WTC11 (cell line): ENCODE data around the gene DPCD. TPM values are rescaled to one million over a fixed set of nuclear protein-coding genes. Genes with fewer than 3 reads are reported as not detected.

Experiments used
- ATAC-seq: fragments of 200-7000 bp; cut with Tn5 transposase; 2 replicates; pipeline ENCODE4 v1.10.0; 2021; ENCODE audit warnings: mild to moderate bottlenecking, moderate library complexity
- CTCF ChIA-PET: fragments of 300-600 bp; sonication (Branson Sonifier 250); formaldehyde crosslinking; loops from one replicate; lab custom pipeline; 2021; ENCODE audit warnings: antibody characterized with exemption; lab: Charles Lee
- POLR2A ChIA-PET: fragments of 350-600 bp; sonication (Branson Sonifier 250); formaldehyde crosslinking; loops from one replicate; lab custom pipeline; 2021; ENCODE audit warnings: antibody characterized with exemption; lab: Charles Lee
- DNase-seq: peaks from one replicate; pipeline ENCODE4 v3.0.0; 2021; ENCODE audit warnings: low spot score
- H3K27ac Mint-ChIP-seq: 2 replicates; pipeline ENCODE4 v1.8.0; 2021; ENCODE audit warnings: mixed read lengths
- H3K27me3 Mint-ChIP-seq: 2 replicates; pipeline ENCODE4 v1.8.0; 2021; ENCODE audit warnings: low read depth, mild to moderate bottlenecking, moderate library complexity, mixed read lengths
- H3K36me3 Mint-ChIP-seq: 2 replicates; pipeline ENCODE4 v1.8.0; 2021; ENCODE audit warnings: mixed read lengths
- H3K4me1 Mint-ChIP-seq: 2 replicates; pipeline ENCODE4 v1.8.0; 2022; ENCODE audit warnings: mixed read lengths
- H3K4me3 Mint-ChIP-seq: 2 replicates; pipeline ENCODE4 v1.8.0; 2021; ENCODE audit warnings: mild to moderate bottlenecking, moderate library complexity, mixed read lengths
- H3K9me3 Mint-ChIP-seq: 2 replicates; pipeline ENCODE4 v1.8.0; 2021; ENCODE audit warnings: mixed read lengths
- ARID4B ChIP-seq: sonication (generic); formaldehyde crosslinking; IDR thresholded peaks from 2 replicates; pipeline ENCODE4 v1.8.0; 2023; ENCODE audit warnings: missing genetic modification reagents, mild to moderate bottlenecking, borderline replicate concordance
- ATF3 ChIP-seq: sonication (generic); formaldehyde crosslinking; conservative IDR thresholded peaks from 2 replicates; pipeline ENCODE4 v1.8.1; 2022; ENCODE audit warnings: mild to moderate bottlenecking, missing genetic modification reagents
- CREB1 ChIP-seq: sonication (generic); formaldehyde crosslinking; IDR thresholded peaks from 2 replicates; pipeline ENCODE4 v1.8.0; 2023; ENCODE audit warnings: mild to moderate bottlenecking, missing genetic modification reagents
- CTCF ChIP-seq: fragments of 200-600 bp; IDR thresholded peaks from 2 replicates; pipeline ENCODE4 v1.8.0; 2022; ENCODE audit warnings: antibody characterized with exemption
- ERG ChIP-seq: fragments of 250-450 bp; sonication (Bioruptor Pico); IDR thresholded peaks from 2 replicates; pipeline ENCODE4 v1.8.0; 2021; ENCODE audit warnings: mild to moderate bottlenecking
- ESRRA ChIP-seq: sonication (generic); formaldehyde crosslinking; IDR thresholded peaks from 2 replicates; pipeline ENCODE4 v1.8.1; 2022; ENCODE audit warnings: mild to moderate bottlenecking, missing genetic modification reagents, borderline replicate concordance
- FOXK1 ChIP-seq: sonication (generic); formaldehyde crosslinking; IDR thresholded peaks from 2 replicates; pipeline ENCODE4 v1.8.0; 2022; ENCODE audit warnings: mild to moderate bottlenecking, moderate library complexity, missing genetic modification reagents
- IRF1 ChIP-seq: sonication (generic); formaldehyde crosslinking; IDR thresholded peaks from 2 replicates; pipeline ENCODE4 v1.8.0; 2023; ENCODE audit warnings: missing genetic modification reagents
- NFATC4 ChIP-seq: fragments of 250-450 bp; sonication (Bioruptor Pico); IDR thresholded peaks from 2 replicates; pipeline ENCODE4 v1.9.0; 2021; ENCODE audit warnings: mild to moderate bottlenecking
- NFE2L1 ChIP-seq: sonication (generic); formaldehyde crosslinking; IDR thresholded peaks from 2 replicates; pipeline ENCODE4 v1.8.1; 2023; ENCODE audit warnings: missing genetic modification reagents
- NR1H2 ChIP-seq: sonication (generic); formaldehyde crosslinking; IDR thresholded peaks from 2 replicates; pipeline ENCODE4 v1.9.0; 2021; ENCODE audit warnings: mild to moderate bottlenecking, moderate library complexity, missing genetic modification reagents
- NR2C2 ChIP-seq: sonication (generic); formaldehyde crosslinking; IDR thresholded peaks from 2 replicates; pipeline ENCODE4 v1.8.0; 2022; ENCODE audit warnings: mild to moderate bottlenecking, missing genetic modification reagents
- PREB ChIP-seq: sonication (generic); formaldehyde crosslinking; IDR thresholded peaks from 2 replicates; pipeline ENCODE4 v1.8.1; 2022; ENCODE audit warnings: mild to moderate bottlenecking, missing genetic modification reagents, moderate library complexity, borderline replicate concordance
- RELA ChIP-seq: sonication (generic); formaldehyde crosslinking; IDR thresholded peaks from 2 replicates; pipeline ENCODE4 v1.8.1; 2022; ENCODE audit warnings: missing genetic modification reagents, mild to moderate bottlenecking, borderline replicate concordance
- SOX15 ChIP-seq: fragments of 250-450 bp; sonication (Bioruptor Pico); IDR thresholded peaks from 2 replicates; pipeline ENCODE4 v1.9.0; 2021; ENCODE audit warnings: mild to moderate bottlenecking
- SP1 ChIP-seq: sonication (generic); formaldehyde crosslinking; conservative IDR thresholded peaks from 2 replicates; pipeline ENCODE4 v1.8.1; 2022; ENCODE audit warnings: missing genetic modification reagents
- TP53 ChIP-seq: sonication (generic); formaldehyde crosslinking; IDR thresholded peaks from 2 replicates; pipeline ENCODE4 v1.8.1; 2023; ENCODE audit warnings: mild to moderate bottlenecking, missing genetic modification reagents
- ZNF396 ChIP-seq: fragments of 250-450 bp; sonication (Bioruptor Pico); IDR thresholded peaks from 2 replicates; pipeline ENCODE4 v1.8.0; 2021; ENCODE audit warnings: mild to moderate bottlenecking, moderate library complexity, borderline replicate concordance
- ZNF512 ChIP-seq: sonication (generic); formaldehyde crosslinking; IDR thresholded peaks from 2 replicates; pipeline ENCODE4 v1.8.1; 2022; ENCODE audit warnings: missing genetic modification reagents, borderline replicate concordance
- ZSCAN18 ChIP-seq: fragments of 250-450 bp; sonication (Bioruptor Pico); IDR thresholded peaks from 2 replicates; pipeline ENCODE4 v2.1.2; 2022; ENCODE audit warnings: mild to moderate bottlenecking, moderate library complexity
- total RNA-seq: library from RNA; stranded (reverse); gene quantifications from 3 replicates; pipeline ENCODE4 v1.2.3, GENCODE V29; 2021

Gene DPCD
- total RNA-seq, 1 experiment from 2014 or later: 21.8 TPM

- H3K27ac Mint-ChIP-seq: no peak overlapping the region
- no peak overlapping the region for H3K4me3 Mint-ChIP-seq
- H3K4me1 Mint-ChIP-seq: peaks cover 10% of the 10 kb centered on the region
- ChIA-PET CTCF (interaction anchor here (0.6 to 1.9 kb wide), 3 partner anchors 19 to 185 kb away, joined by 3 to 8 read pairs (median 4); no protein-coding TSS in a partner anchor), POLR2A (no interaction called here)
- H3K9me3 Mint-ChIP-seq: no peaks in the 10 kb centered on the region
- TF ChIP-seq RELA (CRISPR knock-in tag): no peak
- no peak for TF ChIP-seq ZNF512
- no peak for TF ChIP-seq SP1 (CRISPR knock-in tag)
- no peak for TF ChIP-seq FOXK1 (CRISPR knock-in tag)
- no peak for TF ChIP-seq TP53 (CRISPR knock-in tag)
- no peak for TF ChIP-seq ZSCAN18 (CRISPR knock-in tag)
- no peak for TF ChIP-seq NFATC4 (CRISPR knock-in tag)
- TF ChIP-seq ARID4B (CRISPR knock-in tag): no peak
- no peak for TF ChIP-seq NR1H2 (CRISPR knock-in tag)
- TF ChIP-seq CREB1: no peak
- TF ChIP-seq, all 79 proteins: peak for 0
- H3K27me3 Mint-ChIP-seq: no peaks in the 10 kb centered on the region
- no peaks in the 10 kb centered on the region for H3K36me3 Mint-ChIP-seq
- ATAC-seq: no peak
- DNase-seq: no peak
Measured at GRCh38 chr10:101595591-101596433, 7.7 kb downstream of the DPCD start.

- H3K27me3 Mint-ChIP-seq: no peaks in the 10 kb centered on the region
- POLR2A ChIA-PET: no interaction called here
- peaks cover 13% of the 10 kb centered on the region for H3K4me1 Mint-ChIP-seq
- H3K9me3 Mint-ChIP-seq: no peaks in the 10 kb centered on the region
- CTCF ChIA-PET: interaction anchor here (1.8 kb wide), 1 partner anchor 184 kb away, joined by 9 read pairs; no protein-coding TSS in a partner anchor
- ATAC-seq: peak; percentile 34; the same call in 1 of the 2 replicates
- H3K27ac Mint-ChIP-seq: no peak overlapping the region
- H3K36me3 Mint-ChIP-seq: no peaks in the 10 kb centered on the region
- DNase-seq: no peak
- H3K4me3 Mint-ChIP-seq: no peak overlapping the region
- TF ChIP-seq NFE2L1 (CRISPR knock-in tag): no peak
- no peak for TF ChIP-seq ATF3 (CRISPR knock-in tag)
- no peak for TF ChIP-seq PREB (CRISPR knock-in tag)
- TF ChIP-seq NR2C2: no peak
- no peak for TF ChIP-seq IRF1
- TF ChIP-seq SOX15 (CRISPR knock-in tag): no peak
- no peak for TF ChIP-seq CTCF
- TF ChIP-seq FOXK1 (CRISPR knock-in tag): no peak
- TF ChIP-seq ESRRA (CRISPR knock-in tag): no peak
- TF ChIP-seq ZNF396 (CRISPR knock-in tag): no peak
- TF ChIP-seq ERG: no peak
Measured at GRCh38 chr10:101597091-101597900, 9.2 kb downstream of the DPCD start.
